HepG2 (cell line): ENCODE measurements around the gene TRMU. TPM values are rescaled to one million over a fixed set of nuclear protein-coding genes. Genes with fewer than 3 reads are reported as not detected.

Experiments used
- ELF3 ChIP-seq: IDR thresholded peaks from 2 replicates; pipeline ENCODE4 v1.6.1; 2016; ENCODE audit warnings: missing genetic modification reagents, missing compliant biosample characterization
- FIP1L1 ChIP-seq: fragments of 200-400 bp; formaldehyde crosslinking; IDR thresholded peaks from 2 replicates; pipeline ENCODE4 v1.6.1; 2018; ENCODE audit warnings: low read depth, mild to moderate bottlenecking, low read length, moderate library complexity, borderline replicate concordance; ENCODE audit not compliant: insufficient read depth
- HINFP ChIP-seq: sonication (generic); formaldehyde crosslinking; IDR thresholded peaks from 2 replicates; pipeline ENCODE4 v1.4.0; 2020; ENCODE audit warnings: low read depth, mild to moderate bottlenecking, missing genetic modification reagents
- HMGXB3 ChIP-seq: sonication (generic); formaldehyde crosslinking; IDR thresholded peaks from 2 replicates; pipeline ENCODE4 v1.4.0; 2020; ENCODE audit warnings: missing genetic modification reagents, borderline replicate concordance
- HNF1B ChIP-seq: sonication (generic); formaldehyde crosslinking; IDR thresholded peaks from 2 replicates; pipeline ENCODE4 v1.5.1; 2020; ENCODE audit warnings: mild to moderate bottlenecking, moderate library complexity, missing genetic modification reagents
- KLF11 ChIP-seq: IDR thresholded peaks from 2 replicates; pipeline ENCODE4 v1.6.1; 2016; ENCODE audit warnings: missing compliant biosample characterization
- MBNL3 ChIP-seq: fragments of 250-450 bp; sonication (Bioruptor Pico); conservative IDR thresholded peaks from 2 replicates; pipeline ENCODE4 v1.8.0; 2022; ENCODE audit warnings: mild to moderate bottlenecking, inconsistent platforms
- MXD3 ChIP-seq: IDR thresholded peaks from 2 replicates; pipeline ENCODE4 v1.6.1; 2016; ENCODE audit warnings: mild to moderate bottlenecking, missing biosample characterization, missing genetic modification reagents
- NRL ChIP-seq: sonication (generic); formaldehyde crosslinking; IDR thresholded peaks from 2 replicates; pipeline ENCODE4 v1.5.0; 2020; ENCODE audit warnings: missing genetic modification reagents, mild to moderate bottlenecking, moderate library complexity, borderline replicate concordance
- PHF5A ChIP-seq: IDR thresholded peaks from one replicate; pipeline ENCODE4 v1.6.1; 2018; ENCODE audit warnings: low read depth, missing genetic modification reagents; ENCODE audit not compliant: unreplicated experiment
- RBM39 ChIP-seq: fragments of 200-400 bp; formaldehyde crosslinking; IDR thresholded peaks from one replicate; pipeline ENCODE4 v1.6.1; 2018; ENCODE audit warnings: antibody characterized with exemption, mild to moderate bottlenecking, low read depth, low read length; ENCODE audit not compliant: poor library complexity, severe bottlenecking
- RORA ChIP-seq: sonication (generic); formaldehyde crosslinking; IDR thresholded peaks from 2 replicates; pipeline ENCODE4 v1.5.0; 2020; ENCODE audit warnings: mild to moderate bottlenecking, missing genetic modification reagents, moderate library complexity
- SPEN ChIP-seq: sonication (generic); formaldehyde crosslinking; IDR thresholded peaks from 2 replicates; pipeline ENCODE4 v1.5.1; 2020; ENCODE audit warnings: low read depth, mild to moderate bottlenecking, missing genetic modification reagents
- TGIF2 ChIP-seq: IDR thresholded peaks from 2 replicates; pipeline ENCODE4 v1.6.1; 2016; ENCODE audit warnings: control low read depth, missing compliant biosample characterization
- THAP8 ChIP-seq: sonication (generic); formaldehyde crosslinking; IDR thresholded peaks from 2 replicates; pipeline ENCODE4 v1.5.1; 2020; ENCODE audit warnings: missing genetic modification reagents, mild to moderate bottlenecking, borderline replicate concordance
- TOE1 ChIP-seq: sonication (generic); formaldehyde crosslinking; IDR thresholded peaks from 2 replicates; pipeline ENCODE4 v1.4.0; 2020; ENCODE audit warnings: mild to moderate bottlenecking, missing genetic modification reagents
- WIZ ChIP-seq: sonication (generic); formaldehyde crosslinking; IDR thresholded peaks from 2 replicates; pipeline ENCODE4 v1.5.1; 2020; ENCODE audit warnings: mild to moderate bottlenecking, missing genetic modification reagents
- ZNF383 ChIP-seq: sonication (generic); formaldehyde crosslinking; IDR thresholded peaks from 2 replicates; pipeline ENCODE4 v1.4.0; 2020; ENCODE audit warnings: missing genetic modification reagents, mild to moderate bottlenecking, borderline replicate concordance
- ZNF414 ChIP-seq: sonication (generic); formaldehyde crosslinking; IDR thresholded peaks from 2 replicates; pipeline ENCODE4 v1.5.0; 2020; ENCODE audit warnings: missing genetic modification reagents
- polyA plus RNA-seq, 8 experiments: library from polyadenylated mRNA; depleted of rRNA in 3 of 8; stranded (reverse) in 7 of 8; unstranded in 1 of 8; fragments of >200 nt; fragmentation: Illumina TruSeq in 4 of 8; extraction: Trizol in 4 of 8; gene quantifications; 2 replicates each; pipeline versions ENCODE4 v1.2.1 to v1.2.3, GENCODE V29; 2011 to 2016; ENCODE audit warnings: low read depth in 4 of 8, missing spikeins in 1 of 8, mixed read lengths in 1 of 8; ENCODE audit not compliant: insufficient read depth in 1 of 8
- total RNA-seq, 5 experiments: library from RNA; depleted of rRNA; stranded (reverse); fragments of >200 nt; fragmentation: Illumina TruSeq; extraction: Trizol; gene quantifications; 2 replicates each; pipeline ENCODE4 v1.2.3, GENCODE V29; 2016; ENCODE audit warnings: low read depth in 1 of 5

The TRMU gene
- total and polyA plus RNA-seq, 2 of the 13 experiments (the other 11 are each of a cell fraction or from before 2014, with no cell fraction given) = 31.0 to 50.2 TPM

GRCh38 chr22:46362203-46362933 is 26.9 kb downstream of the TRMU start (continued):
- TF ChIP-seq ELF3 (peak; percentile 70), RORA (no peak), KLF11 (CRISPR knock-in tag) (0 out of 2 replicates have a peak, but pooled peaks have one; percentile 47), ZNF414 (CRISPR knock-in tag) (no peak), MXD3 (0 out of 2 replicates have a peak, but pooled peaks have one; percentile 19), SPEN (CRISPR knock-in tag) (peak; percentile 28; the same call in 1 of the 2 replicates), THAP8 (no peak), ZNF383 (CRISPR knock-in tag) (no peak), HINFP (CRISPR knock-in tag) (no peak), PHF5A (CRISPR knock-in tag) (no peak), RBM39 (no peak), TOE1 (no peak), HNF1B (CRISPR knock-in tag) (peak; percentile 72; the same call in 1 of the 2 replicates), MBNL3 (no peak), TGIF2 (peak; percentile 50; the same call in 1 of the 2 replicates), FIP1L1 (no peak), NRL (CRISPR knock-in tag) (peak; percentile 20; the same call in 1 of the 2 replicates), WIZ (CRISPR knock-in tag) (0 out of 2 replicates have a peak, but pooled peaks have one; percentile 11), HMGXB3 (CRISPR knock-in tag) (no peak)
